DMS153 treated with DMSO at 0.1 percent for 48 hours (cell line): ENCODE data around the gene SMARCB1.

ENCODE experiments used
- DNase-seq: peaks from one replicate; lab custom pipeline; 2025; ENCODE audit not compliant: unreplicated experiment; lab: John Stamatoyannopoulos, UW

Gene SMARCB1

DNA sequence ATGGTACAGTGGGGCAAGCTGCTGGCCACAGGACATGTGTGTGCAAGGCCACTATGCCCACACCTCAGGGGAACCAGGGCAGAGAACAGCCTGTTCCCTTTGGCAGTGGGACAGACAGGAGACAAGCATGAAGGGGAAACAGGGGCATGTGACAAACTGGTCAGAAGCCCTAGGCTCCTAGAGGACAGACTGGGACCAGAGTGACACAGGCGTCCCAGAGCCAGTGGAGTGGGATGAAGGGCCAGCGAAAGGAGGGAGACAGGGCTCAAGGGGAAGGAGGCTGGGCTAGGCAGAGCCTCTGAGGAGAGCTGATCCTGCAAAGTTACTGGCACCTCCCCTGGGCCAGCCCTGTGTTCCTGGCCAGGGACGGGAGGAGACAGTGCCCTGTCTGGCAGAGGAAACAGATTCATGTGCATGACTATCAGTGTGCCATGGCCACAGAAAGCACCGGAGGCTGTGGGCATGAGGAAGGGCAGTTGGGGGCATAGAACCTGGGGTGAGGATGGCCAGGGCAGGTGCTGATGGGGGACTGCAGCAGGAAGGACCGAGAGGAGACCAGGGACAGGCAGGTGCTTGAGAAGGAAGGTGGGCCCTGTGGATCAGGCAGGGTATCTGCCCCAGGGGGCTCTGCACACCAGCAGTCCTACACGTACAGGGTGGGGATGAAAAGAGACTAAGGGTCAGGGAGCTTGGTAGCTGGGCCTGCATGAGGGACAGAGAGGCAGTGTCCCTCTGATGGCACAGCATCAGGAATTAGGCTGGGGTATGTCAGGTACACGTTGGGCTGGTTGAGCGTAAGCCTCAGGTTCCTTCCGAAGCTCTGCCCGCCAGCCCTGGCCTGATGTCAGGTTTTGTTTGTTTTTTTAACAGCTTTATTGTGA lies 42.3 kb downstream of the SMARCB1 start:
- DNase-seq, result no peak

- DNase-seq, result no peak
These were observed 43.1 kb downstream of the SMARCB1 start for GRCh38 chr22:23829845-23830372.

DNA sequence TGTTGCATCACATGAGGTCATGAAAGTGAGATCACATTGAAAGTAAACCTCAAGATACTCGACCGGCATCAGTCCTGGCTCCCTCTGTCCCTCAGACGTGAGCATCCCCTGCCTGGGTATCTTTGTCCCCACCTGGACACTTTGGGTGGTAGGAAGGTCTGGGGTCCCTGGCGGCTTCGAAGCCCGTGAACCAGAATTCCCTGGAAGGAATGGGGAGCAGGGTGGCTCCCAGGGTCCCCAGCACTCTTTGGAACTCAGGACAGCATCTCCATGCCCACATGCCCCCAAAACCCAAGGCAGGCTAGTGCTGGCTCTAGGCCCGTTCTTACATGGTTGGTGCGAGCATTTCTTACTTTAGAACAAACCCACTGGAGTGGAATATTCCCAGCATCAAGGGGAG lies 44.5 kb downstream of the SMARCB1 start:
- no peak for DNase-seq

DNA sequence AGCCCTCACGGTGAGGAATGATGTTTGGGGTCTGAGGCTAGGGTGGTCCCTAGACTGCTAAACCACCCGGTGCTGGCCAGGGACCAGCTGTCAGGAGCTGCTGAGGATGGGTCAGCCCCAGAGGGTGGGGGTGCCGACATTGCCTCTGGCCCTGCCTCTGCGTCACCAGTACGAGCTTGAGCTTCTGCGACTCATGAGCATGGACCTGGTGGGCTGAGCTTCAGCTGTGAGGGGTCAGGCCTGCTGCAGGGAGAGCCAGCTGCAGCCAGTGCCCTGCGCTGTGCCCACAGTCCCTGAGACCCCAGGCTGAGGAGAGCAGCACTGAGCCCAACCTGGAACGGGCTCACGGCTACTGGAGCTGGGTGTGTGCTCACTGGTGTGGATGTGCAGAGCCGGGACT lies 45.0 kb downstream of the SMARCB1 start:
- DNase-seq, result no peak

- no peak for DNase-seq
These were observed 45.7 kb downstream of the SMARCB1 start for GRCh38 chr22:23832226-23833016.

DNA sequence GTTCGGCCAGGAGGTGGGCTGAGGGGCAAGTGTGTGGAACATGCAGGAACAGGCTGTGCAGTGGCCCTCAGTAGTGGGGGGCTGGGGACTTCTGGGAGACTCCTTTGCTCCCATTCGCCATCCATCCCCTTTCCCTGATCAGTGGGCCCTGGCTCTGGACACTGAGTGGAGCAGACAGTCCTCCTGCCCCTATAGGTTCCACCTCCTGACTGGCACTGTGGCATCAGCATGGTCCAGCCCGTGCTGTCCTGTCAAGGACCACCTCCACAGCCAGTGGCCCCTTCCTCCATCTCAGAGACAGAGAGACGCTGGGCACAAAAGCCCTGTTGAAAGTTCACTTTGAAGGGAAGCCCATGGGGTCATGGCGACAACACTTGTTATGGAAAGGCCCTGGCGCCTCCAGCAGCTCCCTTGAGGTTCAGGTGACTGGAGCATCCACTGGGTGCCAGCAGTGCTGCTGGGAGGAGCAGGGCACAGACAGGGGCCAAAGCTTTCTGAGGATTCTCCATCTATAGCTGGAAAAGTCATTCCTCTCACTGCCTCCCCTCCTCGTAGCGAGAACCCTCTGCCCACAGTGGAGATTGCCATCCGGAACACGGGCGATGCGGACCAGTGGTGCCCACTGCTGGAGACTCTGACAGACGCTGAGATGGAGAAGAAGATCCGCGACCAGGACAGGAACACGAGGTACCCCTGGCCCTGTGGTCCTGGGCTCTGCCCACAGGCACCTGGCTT lies 46.4 kb downstream of the SMARCB1 start:
- no peak for DNase-seq

GRCh38 chr22:23833911-23834317 lies 47.1 kb downstream of the SMARCB1 start:
- no peak for DNase-seq

DNA sequence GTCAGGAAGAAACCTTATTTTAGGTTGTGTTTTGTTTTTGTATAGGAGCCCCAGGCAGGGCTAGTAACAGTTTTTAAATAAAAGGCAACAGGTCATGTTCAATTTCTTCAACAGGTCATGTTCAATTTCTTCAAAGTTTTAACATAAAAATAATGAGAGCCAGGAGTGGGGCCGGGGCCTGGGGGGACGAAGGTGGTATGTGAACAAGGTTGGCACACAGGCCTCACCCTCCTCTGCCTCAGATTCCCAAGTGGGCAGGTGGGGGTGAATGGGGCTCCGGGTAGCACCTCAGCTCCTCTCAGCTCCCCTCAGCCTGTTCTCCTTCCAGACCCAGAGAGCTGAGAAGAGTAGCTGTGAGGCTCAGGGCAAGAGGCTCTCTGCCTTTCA lies 47.6 kb downstream of the SMARCB1 start:
- DNase-seq, result no peak

DNA sequence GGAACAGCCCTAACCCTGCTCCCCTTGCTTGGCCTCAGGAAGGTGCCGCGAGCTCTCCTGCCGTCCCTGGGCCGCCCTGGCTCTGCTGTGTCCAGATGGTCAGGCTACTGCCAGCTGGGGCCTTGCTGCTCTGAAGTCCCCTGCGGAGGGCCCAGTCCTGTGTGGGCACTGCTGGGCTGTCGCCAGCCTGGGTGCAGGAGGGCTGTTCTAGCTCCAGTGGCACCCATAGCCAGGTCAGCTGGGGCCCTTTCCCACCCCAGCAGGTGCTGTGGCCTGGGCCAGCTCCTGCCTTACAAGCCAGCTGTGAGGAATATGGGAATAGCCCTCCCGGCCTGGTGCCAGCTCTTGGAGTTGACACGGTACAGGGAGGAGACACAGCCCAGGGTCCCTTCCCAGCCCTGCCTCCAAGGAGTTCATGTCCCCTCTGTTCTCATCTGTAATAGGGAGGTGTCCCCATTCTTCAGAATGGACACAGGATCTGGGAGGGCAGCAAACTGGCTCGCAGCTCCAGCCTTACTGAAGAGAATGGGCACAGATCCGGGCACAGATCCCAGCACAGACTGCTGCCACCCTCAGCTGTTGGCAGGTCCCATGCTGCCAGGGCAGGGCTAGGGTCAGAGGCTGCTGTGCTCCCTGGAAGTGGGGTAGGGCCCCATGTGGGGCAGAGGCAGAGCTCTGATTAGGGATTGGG lies 48.2 kb downstream of the SMARCB1 start:
- no peak for DNase-seq

GRCh38 chr22:23835484-23836144 lies 48.8 kb downstream of the SMARCB1 start:
- no peak for DNase-seq

DNA sequence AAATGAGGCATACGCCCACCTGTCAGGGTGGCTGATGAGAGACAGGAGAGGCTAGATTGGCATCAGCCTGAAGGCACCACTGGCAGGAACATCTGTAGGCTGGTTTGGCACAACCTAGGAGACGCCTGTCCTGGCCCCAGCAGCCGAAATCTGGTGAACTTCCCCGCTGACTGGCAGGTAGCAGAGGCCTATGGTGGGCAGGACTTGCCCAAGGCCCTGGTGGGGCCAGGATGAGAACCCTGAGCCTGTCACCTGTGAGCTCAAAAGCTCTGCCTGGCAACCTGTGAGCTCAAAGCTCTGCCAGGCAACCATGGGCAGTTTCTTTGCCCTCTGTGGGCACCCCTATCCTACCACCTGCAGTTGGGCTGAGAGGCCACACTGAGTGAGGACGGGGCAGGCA lies 49.5 kb downstream of the SMARCB1 start:
- DNase-seq, result no peak

GRCh38 chr22:23836692-23837495 lies 50.1 kb downstream of the SMARCB1 start:
- no peak for DNase-seq

DNA sequence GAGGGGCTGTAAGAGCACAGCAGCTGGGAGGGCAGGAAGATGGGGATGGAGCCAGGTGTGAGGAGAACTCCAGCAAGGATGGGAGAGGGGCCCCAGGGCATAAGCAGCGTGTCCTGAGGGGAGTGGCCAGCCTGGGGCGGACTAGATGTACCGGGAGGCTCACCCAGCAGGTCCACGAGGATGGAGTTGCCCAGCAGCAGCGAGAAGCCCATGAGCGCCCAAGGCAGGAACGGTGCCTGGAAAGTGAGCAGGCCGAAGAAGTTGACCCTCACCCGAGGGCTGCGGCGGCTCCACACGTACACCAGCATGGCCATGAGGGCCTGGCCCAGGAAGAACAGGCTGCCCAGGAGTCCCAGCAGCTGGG lies 50.7 kb downstream of the SMARCB1 start:
- DNase-seq, result no peak

- DNase-seq, result no peak
These were observed 51.3 kb downstream of the SMARCB1 start for GRCh38 chr22:23837911-23838680.

DNA sequence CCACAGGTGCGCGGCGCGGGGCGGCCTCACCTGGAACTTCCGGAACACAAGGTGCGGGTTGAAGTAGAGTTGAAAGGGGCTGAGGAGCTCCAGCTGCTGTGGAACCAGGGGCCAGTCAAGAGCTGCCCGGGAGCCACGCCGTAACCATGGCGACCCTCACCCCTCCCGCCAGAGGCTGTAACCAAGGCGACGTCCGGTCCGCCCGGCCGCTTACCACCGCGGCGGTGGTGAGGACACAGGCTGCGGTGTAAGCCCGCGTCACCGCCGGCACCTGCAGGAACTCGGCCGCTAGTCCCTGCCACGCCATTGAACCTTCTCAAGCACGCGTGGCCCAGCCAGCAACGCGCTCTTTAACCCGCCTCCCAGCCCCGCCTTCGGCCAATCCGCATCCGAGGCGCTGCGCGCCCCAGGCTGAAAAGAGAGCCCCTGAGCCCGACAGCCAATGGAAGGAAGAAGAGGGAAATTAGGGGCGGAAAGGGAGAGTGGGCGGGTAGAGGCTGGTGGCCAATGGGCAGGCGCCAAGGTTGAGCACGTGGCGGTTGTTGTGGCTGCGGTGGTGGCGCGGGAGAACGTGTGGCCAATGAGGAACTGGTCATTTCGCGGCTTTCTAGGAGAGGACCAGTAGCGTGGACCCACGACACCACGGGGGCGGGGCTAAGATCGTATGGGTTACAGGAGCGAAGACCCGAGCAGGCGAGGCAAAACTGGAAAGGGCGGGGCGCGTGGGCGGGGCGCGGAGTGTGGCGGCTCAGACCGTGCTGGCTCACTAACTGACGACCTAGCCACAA lies 52.1 kb downstream of the SMARCB1 start, which contains the start of gene DERL3:
Gene DERL3, minus strand, starts transcription at position 326 of the 788 bp plus-strand sequence. Its CDS starts 19 bp downstream, at position 307.
- DNase-seq, result peak; percentile 99

DNA sequence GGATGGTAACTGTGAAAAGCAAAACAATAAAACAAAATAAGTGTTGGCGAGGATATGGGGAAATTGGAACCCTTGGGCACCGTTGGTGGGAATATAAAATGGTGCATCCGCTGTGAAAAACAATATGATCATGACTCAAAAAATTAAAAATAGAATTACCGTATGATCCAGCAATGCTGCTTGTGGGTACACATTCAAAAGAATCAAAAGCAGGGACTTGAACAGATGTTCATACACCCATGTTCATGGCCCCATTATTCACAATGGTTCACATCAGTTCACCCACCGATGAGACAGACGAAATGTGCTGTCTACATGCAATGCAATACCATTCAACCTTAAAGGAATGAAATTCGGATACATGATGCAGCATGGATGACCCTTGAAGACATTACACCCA lies 53.3 kb downstream of the SMARCB1 start:
- DNase-seq, result no peak

GRCh38 chr22:23841292-23841691 lies 54.5 kb downstream of the SMARCB1 start:
- DNase-seq, result no peak
